ENCODE results near the gene BMP3. TPM values are rescaled to one million over a fixed set of nuclear protein-coding genes. Genes with fewer than 3 reads are reported as not detected.

BMP3 gene
- total RNA-seq, 1 experiment from 2014 or later, result 1.8 TPM

- Histone ChIP-seq H3K4me3 (ENCODE audit: low read length) (no peak overlapping the region), H2AFZ (ENCODE audit: low read length) (peak overlapping the region; percentile 35; the same call in 1 of the 2 replicates), H3K27ac (ENCODE audit: low read length) (no peak overlapping the region), H3K79me2 (ENCODE audit: low read length) (no peaks in the 10 kb centered on the region), H3F3A (ENCODE audit: low read length, unreplicated experiment) (no peaks in the 10 kb centered on the region), H3K27me3 (ENCODE audit: low read length) (no peaks in the 10 kb centered on the region), H3K9ac (ENCODE audit: low read length) (no peak overlapping the region), H3K4me2 (ENCODE audit: low read length) (peak overlapping the region; percentile 44; the same call in 1 of the 2 replicates), H4K20me1 (ENCODE audit: low read length) (no peaks in the 10 kb centered on the region), H3K9me3 (ENCODE audit: low read length) (no peaks in the 10 kb centered on the region), H3K36me3 (ENCODE audit: low read depth, low read length) (no peaks in the 10 kb centered on the region; the same call in 1 of the 2 replicates), H3K4me1 (ENCODE audit: insufficient read depth, low read length) (peaks cover 14% of the 10 kb centered on the region), H3K9me2 (replicated peaks; ENCODE audit: low read length) (no peaks in the 10 kb centered on the region)
- intact Hi-C loops (cut with micrococcal nuclease), result loop anchor here (1.0 to 5.0 kb wide), 5 partner anchors 51 to 678 kb away; no protein-coding TSS in a partner anchor
- DNase-seq, result peak; percentile 75
- ATAC-seq, result peak; percentile 61
- TF ChIP-seq EZH2 (IDR thresholded peaks at IDR 0.05; ENCODE audit: low read length, unreplicated experiment) (no peak), CTCF (conservative IDR thresholded peaks at IDR 0.05; ENCODE audit: low read depth, low read length) (peak; percentile 82), EZH2phosphoT487 (IDR thresholded peaks at IDR 0.05; ENCODE audit: borderline replicate concordance, low read length) (no peak)
- no TSS peak for BruUV-seq (replicated peaks)
- ChIA-PET CTCF (interaction anchor here (0.6 to 1.9 kb wide), 5 partner anchors 10 to 677 kb away, joined by 3 to 10 read pairs (median 4); partner anchors contain the start of gene BMP3), POLR2A (ENCODE audit: unreplicated experiment) (interaction anchor here (0.6 kb wide), 3 partner anchors 49 to 678 kb away, joined by 3 to 4 read pairs (median 3); no protein-coding TSS in a partner anchor)
These were observed 9.6 kb downstream of the BMP3 start for GRCh38 chr4:81040012-81040659.

- intact Hi-C loops (cut with micrococcal nuclease), result loop anchor here (5.0 kb wide), 1 partner anchor 590 kb away; no protein-coding TSS in a partner anchor
- DNase-seq (no peak), ATAC-seq (no peak)
- Histone ChIP-seq H3K36me3 (ENCODE audit: low read depth, low read length) (no peaks in the 10 kb centered on the region; the same call in 1 of the 2 replicates), H3K4me2 (ENCODE audit: low read length) (no peak overlapping the region), H3K4me3 (ENCODE audit: low read length) (no peak overlapping the region), H3K9me3 (ENCODE audit: low read length) (no peaks in the 10 kb centered on the region), H3K27me3 (ENCODE audit: low read length) (no peaks in the 10 kb centered on the region), H2AFZ (ENCODE audit: low read length) (no peak overlapping the region), H3K9ac (ENCODE audit: low read length) (no peak overlapping the region), H4K20me1 (ENCODE audit: low read length) (no peaks in the 10 kb centered on the region), H3K27ac (ENCODE audit: low read length) (no peak overlapping the region), H3K79me2 (ENCODE audit: low read length) (no peaks in the 10 kb centered on the region), H3F3A (ENCODE audit: low read length, unreplicated experiment) (no peaks in the 10 kb centered on the region), H3K4me1 (ENCODE audit: insufficient read depth, low read length) (peaks cover 14% of the 10 kb centered on the region), H3K9me2 (replicated peaks; ENCODE audit: low read length) (no peaks in the 10 kb centered on the region)
- CTCF ChIA-PET, result interaction anchor here (0.6 kb wide), 1 partner anchor 507 kb away, joined by 3 read pairs; no protein-coding TSS in a partner anchor
- BruUV-seq (replicated peaks), result no TSS peak
- POLR2A ChIA-PET (ENCODE audit: unreplicated experiment), result interaction anchor here (0.6 kb wide), 1 partner anchor 898 kb away, joined by 3 read pairs; no protein-coding TSS in a partner anchor
- TF ChIP-seq EZH2phosphoT487 (IDR thresholded peaks at IDR 0.05; ENCODE audit: borderline replicate concordance, low read length), result no peak
- TF ChIP-seq CTCF (conservative IDR thresholded peaks at IDR 0.05; ENCODE audit: low read depth, low read length), result no peak
- no peak for TF ChIP-seq EZH2 (IDR thresholded peaks at IDR 0.05; ENCODE audit: low read length, unreplicated experiment)
These were observed 12.3 kb downstream of the BMP3 start for GRCh38 chr4:81042578-81043365.
